Chondrocyte (in vitro differentiated cells): Measurements from ENCODE around the gene PAAF1. TPM values are rescaled to one million over a fixed set of nuclear protein-coding genes. Genes with fewer than 3 reads are reported as not detected.

Source experiments
- DNase-seq: peaks from one replicate; pipeline ENCODE4 v3.0.0; 2021; ENCODE audit warnings: mixed read lengths, low spot score
- H3K27ac Mint-ChIP-seq: one replicate; pipeline ENCODE4 v1.8.0; 2021; ENCODE audit warnings: mild to moderate bottlenecking, moderate library complexity, mixed read lengths; ENCODE audit not compliant: unreplicated experiment
- H3K27me3 Mint-ChIP-seq: 2 replicates; pipeline ENCODE4 v1.8.0; 2021; ENCODE audit warnings: low read depth, mixed read lengths
- H3K36me3 Mint-ChIP-seq: 2 replicates; pipeline ENCODE4 v1.8.0; 2021; ENCODE audit warnings: low read depth, mixed read lengths
- H3K4me1 Mint-ChIP-seq: 2 replicates; pipeline ENCODE4 v1.8.0; 2021; ENCODE audit warnings: low read depth, mild to moderate bottlenecking, mixed read lengths
- H3K4me3 Mint-ChIP-seq: one replicate; pipeline ENCODE4 v1.8.0; 2021; ENCODE audit warnings: mild to moderate bottlenecking, moderate library complexity, mixed read lengths; ENCODE audit not compliant: unreplicated experiment
- H3K9me3 Mint-ChIP-seq: 2 replicates; pipeline ENCODE4 v1.8.0; 2021; ENCODE audit warnings: low read depth, mixed read lengths
- total RNA-seq: library from RNA; stranded (reverse); gene quantifications from 3 replicates; pipeline ENCODE4 v1.2.1, GENCODE V29; 2021
- TF ChIP-seq, protein P1 (sequence below): fragments of 200-600 bp; sonication (generic); IDR thresholded peaks from 2 replicates; pipeline ENCODE4 v1.5.0; 2021; ENCODE audit warnings: antibody characterized with exemption, mild to moderate bottlenecking, moderate library complexity

PAAF1 gene
- total RNA-seq, 1 donor from 2014 or later: 13.5 TPM

DNA sequence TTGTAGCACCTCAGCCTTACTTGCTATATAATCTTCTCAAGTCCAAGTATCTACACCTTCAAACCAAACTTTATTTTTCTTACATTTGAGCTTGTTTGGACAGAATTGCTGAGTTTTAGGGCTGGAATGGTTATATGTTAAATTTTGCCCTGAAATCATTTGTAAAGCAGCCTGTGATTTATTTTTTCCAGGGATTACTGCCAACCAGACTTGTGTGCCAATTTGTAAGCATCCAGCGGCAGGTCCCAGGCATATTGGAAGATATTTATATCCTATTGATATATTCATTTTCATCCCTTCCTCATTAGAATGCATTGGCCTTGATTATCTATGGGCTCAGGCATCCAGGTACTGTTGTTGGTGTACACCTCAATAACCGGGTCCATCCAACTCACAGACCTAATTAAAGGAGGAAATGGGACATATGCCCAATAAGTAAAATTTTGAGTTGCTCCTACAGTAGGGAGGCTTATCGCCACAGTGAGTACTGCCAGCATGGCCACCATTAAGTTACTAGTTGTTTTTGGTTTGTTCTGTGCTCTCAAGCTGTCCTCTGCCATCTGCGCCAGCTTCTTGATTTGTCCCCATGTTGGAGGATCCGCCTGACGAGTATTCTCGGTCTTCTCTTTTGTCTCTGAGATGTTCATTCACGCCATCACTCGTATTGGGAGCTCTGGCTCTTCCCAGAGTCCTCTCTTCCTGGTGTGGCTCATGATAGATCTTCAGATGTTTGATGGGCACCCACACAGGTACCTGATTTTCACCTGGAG lies 64.2 kb downstream of the PAAF1 start:
- H3K27me3 Mint-ChIP-seq: no peaks in the 10 kb centered on the region
- H3K27ac Mint-ChIP-seq: no peak overlapping the region
- no peak overlapping the region for H3K4me3 Mint-ChIP-seq
- DNase-seq: no peak
- TF ChIP-seq, protein P1, sequence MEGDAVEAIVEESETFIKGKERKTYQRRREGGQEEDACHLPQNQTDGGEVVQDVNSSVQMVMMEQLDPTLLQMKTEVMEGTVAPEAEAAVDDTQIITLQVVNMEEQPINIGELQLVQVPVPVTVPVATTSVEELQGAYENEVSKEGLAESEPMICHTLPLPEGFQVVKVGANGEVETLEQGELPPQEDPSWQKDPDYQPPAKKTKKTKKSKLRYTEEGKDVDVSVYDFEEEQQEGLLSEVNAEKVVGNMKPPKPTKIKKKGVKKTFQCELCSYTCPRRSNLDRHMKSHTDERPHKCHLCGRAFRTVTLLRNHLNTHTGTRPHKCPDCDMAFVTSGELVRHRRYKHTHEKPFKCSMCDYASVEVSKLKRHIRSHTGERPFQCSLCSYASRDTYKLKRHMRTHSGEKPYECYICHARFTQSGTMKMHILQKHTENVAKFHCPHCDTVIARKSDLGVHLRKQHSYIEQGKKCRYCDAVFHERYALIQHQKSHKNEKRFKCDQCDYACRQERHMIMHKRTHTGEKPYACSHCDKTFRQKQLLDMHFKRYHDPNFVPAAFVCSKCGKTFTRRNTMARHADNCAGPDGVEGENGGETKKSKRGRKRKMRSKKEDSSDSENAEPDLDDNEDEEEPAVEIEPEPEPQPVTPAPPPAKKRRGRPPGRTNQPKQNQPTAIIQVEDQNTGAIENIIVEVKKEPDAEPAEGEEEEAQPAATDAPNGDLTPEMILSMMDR: no peak
- H3K36me3 Mint-ChIP-seq: peaks cover 4% of the 10 kb centered on the region
- no peaks in the 10 kb centered on the region for H3K4me1 Mint-ChIP-seq
- H3K9me3 Mint-ChIP-seq: peaks cover 13% of the 10 kb centered on the region

DNA sequence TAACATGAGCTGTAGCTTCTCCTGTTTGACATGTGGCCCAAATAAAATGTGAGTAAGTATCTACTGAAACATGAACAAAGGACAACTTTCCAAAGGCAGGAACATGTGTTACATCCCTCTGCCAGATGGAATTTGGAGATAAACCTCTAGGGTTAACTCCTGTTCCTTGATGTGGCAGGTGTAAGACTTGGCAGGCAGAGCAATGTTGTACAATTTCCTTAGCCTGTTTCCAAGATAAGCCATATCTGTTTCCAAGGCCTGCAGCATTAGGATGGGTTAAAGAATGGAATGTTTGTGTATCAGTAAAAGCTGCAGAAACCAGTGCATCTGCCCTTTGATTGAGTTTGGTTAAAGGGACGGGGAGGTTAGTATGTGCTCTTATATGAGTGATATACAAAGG lies 65.2 kb downstream of the PAAF1 start:
- Mint-ChIP-seq H3K36me3 (peaks cover 5% of the 10 kb centered on the region), H3K4me1 (no peaks in the 10 kb centered on the region), H3K9me3 (peaks cover 21% of the 10 kb centered on the region), H3K27ac (no peak overlapping the region), H3K27me3 (no peaks in the 10 kb centered on the region), H3K4me3 (no peak overlapping the region)
- no peak for DNase-seq
- TF ChIP-seq, protein P1: no peak

GRCh38 chr11:73944085-73944484 lies 67.3 kb downstream of the PAAF1 start:
- H3K36me3 Mint-ChIP-seq: peaks cover 1% of the 10 kb centered on the region
- no peaks in the 10 kb centered on the region for H3K27me3 Mint-ChIP-seq
- TF ChIP-seq, protein P1: no peak
- no peaks in the 10 kb centered on the region for H3K4me1 Mint-ChIP-seq
- peaks cover 20% of the 10 kb centered on the region for H3K9me3 Mint-ChIP-seq
- no peak overlapping the region for H3K27ac Mint-ChIP-seq
- no peak overlapping the region for H3K4me3 Mint-ChIP-seq
- DNase-seq: no peak

DNA sequence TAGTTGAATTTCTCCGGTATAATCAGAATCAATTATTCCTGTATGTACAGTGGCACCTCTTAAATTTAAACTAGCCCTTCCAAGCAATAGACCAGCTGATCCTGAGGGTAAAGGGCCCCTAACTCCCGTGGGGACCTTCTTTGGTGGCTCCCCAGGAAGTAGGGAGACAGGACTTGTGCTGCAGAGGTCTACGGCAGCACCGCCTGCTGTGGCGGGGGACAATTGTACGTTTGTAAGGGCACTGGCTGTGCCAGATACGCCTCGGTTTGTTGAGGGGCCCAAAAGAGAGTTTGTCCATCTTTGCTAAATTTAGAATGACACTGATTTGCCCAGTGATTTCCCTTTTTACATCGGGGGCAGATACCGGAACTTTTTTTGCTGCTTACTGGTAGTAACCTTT lies 68.1 kb downstream of the PAAF1 start:
- peaks cover 1% of the 10 kb centered on the region for H3K36me3 Mint-ChIP-seq

GRCh38 chr11:73945396-73945795 lies 68.6 kb downstream of the PAAF1 start:
- H3K36me3 Mint-ChIP-seq: peaks cover 1% of the 10 kb centered on the region
- TF ChIP-seq, protein P1: no peak

More for the DNA sequence above, 68.1 kb downstream of the PAAF1 start:
- H3K9me3 Mint-ChIP-seq: peaks cover 20% of the 10 kb centered on the region
- TF ChIP-seq, protein P1: no peak
- H3K27ac Mint-ChIP-seq: no peak overlapping the region
- no peaks in the 10 kb centered on the region for H3K4me1 Mint-ChIP-seq
- H3K4me3 Mint-ChIP-seq: no peak overlapping the region
- no peaks in the 10 kb centered on the region for H3K27me3 Mint-ChIP-seq
- DNase-seq: no peak

More at GRCh38 chr11:73945396-73945795, 68.6 kb downstream of the PAAF1 start:
- H3K4me3 Mint-ChIP-seq: no peak overlapping the region
- no peak overlapping the region for H3K27ac Mint-ChIP-seq
- no peaks in the 10 kb centered on the region for H3K27me3 Mint-ChIP-seq
- no peaks in the 10 kb centered on the region for H3K4me1 Mint-ChIP-seq
- DNase-seq: no peak
- H3K9me3 Mint-ChIP-seq: peaks cover 20% of the 10 kb centered on the region
